Measurements from ENCODE around the gene PRLR.
"Not testable (repeated sequence)": the region's sequence is repeated elsewhere in the genome, so short reads cannot be mapped to it uniquely, and the experiment has no call there.

The PRLR gene

GRCh38 chr5:35230038-35230611 is at the start of gene PRLR:
Gene PRLR, minus strand, starts transcription at chr5:35230487. Its CDS starts 140,867 bp downstream, at chr5:35089620.
- no peak for DNase-seq (ENCODE audit: low read depth in 2 of 3, low spot score in 1 of 3)

- no peak for DNase-seq (ENCODE audit: low read depth in 2 of 3, low spot score in 1 of 3)
Measured at GRCh38 chr5:35274839-35275509, 44.7 kb upstream of the PRLR start.

GRCh38 chr5:35269006-35269405 is 38.7 kb upstream of the PRLR start:
- no peak for DNase-seq (ENCODE audit: low read depth in 2 of 3, low spot score in 1 of 3)

GRCh38 chr5:35266276-35266675 is 36.0 kb upstream of the PRLR start:
- DNase-seq (ENCODE audit: low read depth in 2 of 3, low spot score in 1 of 3): no peak

GRCh38 chr5:35264509-35264908 is 34.2 kb upstream of the PRLR start:
- no peak for DNase-seq (ENCODE audit: low read depth in 2 of 3, low spot score in 1 of 3)

GRCh38 chr5:35263266-35263877 is 33.1 kb upstream of the PRLR start:
- DNase-seq (ENCODE audit: low read depth in 2 of 3, low spot score in 1 of 3): no peak

- no peak for DNase-seq (ENCODE audit: low read depth in 2 of 3, low spot score in 1 of 3)
Measured at GRCh38 chr5:35253582-35253981, 23.3 kb upstream of the PRLR start.

GRCh38 chr5:35252963-35253362 is 22.7 kb upstream of the PRLR start:
- DNase-seq (ENCODE audit: low read depth in 2 of 3, low spot score in 1 of 3): no peak

GRCh38 chr5:35248843-35249780 is 18.8 kb upstream of the PRLR start:
- no peak for DNase-seq (ENCODE audit: low read depth in 2 of 3, low spot score in 1 of 3)

- no peak for DNase-seq (ENCODE audit: low read depth in 2 of 3, low spot score in 1 of 3)
Measured at GRCh38 chr5:35247648-35248034, 17.4 kb upstream of the PRLR start.

GRCh38 chr5:35246900-35247647 is 16.8 kb upstream of the PRLR start:
- no peak for DNase-seq (ENCODE audit: low read depth in 2 of 3, low spot score in 1 of 3)

- no peak for DNase-seq (ENCODE audit: low read depth in 2 of 3, low spot score in 1 of 3)
Measured at GRCh38 chr5:35246411-35246810, 16.1 kb upstream of the PRLR start.

- not testable (repeated sequence) for DNase-seq (ENCODE audit: low read depth in 2 of 3, low spot score in 1 of 3)
Measured at GRCh38 chr5:35245371-35245770, 15.1 kb upstream of the PRLR start.

GRCh38 chr5:35244171-35244570 is 13.9 kb upstream of the PRLR start:
- no peak for DNase-seq (ENCODE audit: low read depth in 2 of 3, low spot score in 1 of 3)

GRCh38 chr5:35242702-35243258 is 12.5 kb upstream of the PRLR start:
- DNase-seq (ENCODE audit: low read depth in 2 of 3, low spot score in 1 of 3): no peak

GRCh38 chr5:35240892-35241291 is 10.6 kb upstream of the PRLR start:
- DNase-seq (ENCODE audit: low read depth in 2 of 3, low spot score in 1 of 3): no peak

- DNase-seq (ENCODE audit: low read depth in 2 of 3, low spot score in 1 of 3): no peak
Measured at GRCh38 chr5:35239911-35240610, 9.8 kb upstream of the PRLR start.

GRCh38 chr5:35239476-35239875 is 9.2 kb upstream of the PRLR start:
- no peak for DNase-seq (ENCODE audit: low read depth in 2 of 3, low spot score in 1 of 3)

- no peak for DNase-seq (ENCODE audit: low read depth in 2 of 3, low spot score in 1 of 3)
Measured at GRCh38 chr5:35237580-35238376, 7.5 kb upstream of the PRLR start.
